Stimulated activated CD4-positive, alpha-beta T cell treated with anti-CD3 and anti-CD28 coated beads, Interleukin-15, amount 100 ng/mL, for 1 hour (primary cell): ENCODE data around the gene ATP6V0E2.
"Not testable (repeated sequence)": the region's sequence is repeated elsewhere in the genome, so short reads cannot be mapped to it uniquely, and the experiment has no call there.

Experiments used
- DNase-seq, 2 donors: peaks; one replicate each; pipeline ENCODE4 v3.0.0-alpha.2; 2020; ENCODE audit warnings: low read depth in 1 of 2, low spot score in 1 of 2

The ATP6V0E2 gene

GRCh38 chr7:149873074-149873969 lies at the start of gene ATP6V0E2:
Gene ATP6V0E2 (plus strand): TSS chr7:149873969. CDS start chr7:149874066, 97 bp downstream.
- DNase-seq = peak; percentile 80 to 89

DNA sequence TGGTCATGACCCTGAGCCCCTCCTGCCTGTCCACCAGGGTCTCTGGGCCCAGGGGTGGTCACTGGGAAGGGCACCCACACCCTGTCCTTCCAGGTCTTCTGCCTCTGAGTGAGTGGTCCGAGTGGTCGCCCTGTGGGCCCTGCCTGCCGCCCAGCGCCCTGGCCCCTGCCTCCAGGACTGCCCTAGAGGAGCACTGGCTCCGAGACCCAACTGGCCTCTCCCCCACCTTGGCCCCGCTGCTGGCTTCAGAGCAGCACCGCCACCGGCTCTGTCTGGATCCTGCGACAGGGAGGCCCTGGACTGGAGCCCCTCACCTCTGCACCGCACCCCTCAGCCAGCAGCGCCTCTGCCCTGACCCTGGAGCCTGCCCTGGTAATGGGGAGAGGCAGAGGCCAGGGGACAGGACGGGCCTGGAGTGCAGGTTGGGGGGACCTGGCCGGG lies 49.4 kb upstream of the ATP6V0E2 start:
- no peak for DNase-seq

DNA sequence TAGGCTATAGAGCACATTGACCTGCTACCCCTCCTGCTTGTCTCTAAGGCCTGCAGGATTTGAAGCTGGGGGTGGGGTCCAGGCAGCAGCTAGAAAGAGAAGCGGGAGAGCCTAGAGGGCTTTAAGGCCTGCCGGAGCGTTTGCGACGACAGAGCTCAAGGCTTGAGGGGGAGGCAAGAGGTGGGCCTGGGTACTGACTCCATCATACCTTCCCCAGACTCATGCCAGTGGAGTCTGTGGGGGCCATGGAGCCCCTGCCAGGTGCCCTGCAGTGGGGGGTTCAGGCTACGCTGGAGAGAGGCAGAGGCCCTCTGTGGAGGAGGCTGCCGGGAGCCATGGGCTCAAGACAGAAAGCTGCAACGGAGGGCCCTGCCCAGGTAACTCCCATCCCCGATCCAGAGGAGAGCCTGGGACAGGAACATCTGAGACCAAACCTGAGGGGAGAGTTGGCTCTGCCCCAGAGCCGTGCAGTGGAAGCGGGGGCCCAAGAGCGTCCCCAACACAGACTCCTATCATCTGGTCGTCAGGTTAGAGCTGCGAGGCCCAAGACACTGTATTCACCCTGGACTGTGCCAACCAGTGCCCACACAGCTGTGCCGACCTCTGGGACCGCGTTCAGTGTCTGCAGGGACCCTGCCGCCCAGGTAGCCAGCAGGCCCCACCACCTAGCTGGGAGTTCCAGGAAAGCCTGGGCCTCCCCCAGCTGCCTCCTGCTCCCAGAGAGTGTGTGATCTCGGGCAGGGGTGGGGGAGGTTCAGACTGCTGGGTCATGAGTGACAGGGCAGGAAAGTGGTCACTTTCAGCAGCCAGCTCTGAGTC lies 48.8 kb upstream of the ATP6V0E2 start:
- no peak for DNase-seq

- DNase-seq = no peak
These were observed 48.0 kb upstream of the ATP6V0E2 start for GRCh38 chr7:149825567-149826343.

GRCh38 chr7:149826344-149827088 lies 47.3 kb upstream of the ATP6V0E2 start:
- DNase-seq = no peak

- DNase-seq = no peak
These were observed 46.4 kb upstream of the ATP6V0E2 start for GRCh38 chr7:149827089-149827981.

GRCh38 chr7:149828357-149829309 lies 45.1 kb upstream of the ATP6V0E2 start:
- no peak for DNase-seq

DNA sequence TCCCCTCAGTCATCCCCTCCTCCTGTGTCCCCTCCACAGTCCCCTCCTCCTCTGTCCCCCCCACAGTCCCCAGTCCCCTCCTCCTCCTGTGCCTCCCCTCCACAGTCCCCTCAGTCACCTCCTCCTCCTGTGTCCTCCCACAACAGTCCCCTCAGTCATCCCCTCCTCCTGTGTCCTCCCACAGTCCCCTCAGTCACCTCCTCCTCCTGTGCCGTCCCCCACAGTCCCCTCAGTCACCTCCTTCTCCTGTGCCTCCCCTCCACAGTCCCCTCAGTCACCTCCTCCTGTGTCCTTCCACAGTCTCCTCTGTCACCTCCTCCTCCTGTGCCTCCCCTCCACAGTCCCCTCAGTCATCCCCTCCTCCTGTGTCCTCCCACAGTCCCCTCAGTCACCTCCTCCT lies 43.2 kb upstream of the ATP6V0E2 start:
- not testable (repeated sequence) for DNase-seq

GRCh38 chr7:149830997-149831740 lies 42.6 kb upstream of the ATP6V0E2 start:
- no peak for DNase-seq

- DNase-seq = no peak
These were observed 42.0 kb upstream of the ATP6V0E2 start for GRCh38 chr7:149831741-149832219.

DNA sequence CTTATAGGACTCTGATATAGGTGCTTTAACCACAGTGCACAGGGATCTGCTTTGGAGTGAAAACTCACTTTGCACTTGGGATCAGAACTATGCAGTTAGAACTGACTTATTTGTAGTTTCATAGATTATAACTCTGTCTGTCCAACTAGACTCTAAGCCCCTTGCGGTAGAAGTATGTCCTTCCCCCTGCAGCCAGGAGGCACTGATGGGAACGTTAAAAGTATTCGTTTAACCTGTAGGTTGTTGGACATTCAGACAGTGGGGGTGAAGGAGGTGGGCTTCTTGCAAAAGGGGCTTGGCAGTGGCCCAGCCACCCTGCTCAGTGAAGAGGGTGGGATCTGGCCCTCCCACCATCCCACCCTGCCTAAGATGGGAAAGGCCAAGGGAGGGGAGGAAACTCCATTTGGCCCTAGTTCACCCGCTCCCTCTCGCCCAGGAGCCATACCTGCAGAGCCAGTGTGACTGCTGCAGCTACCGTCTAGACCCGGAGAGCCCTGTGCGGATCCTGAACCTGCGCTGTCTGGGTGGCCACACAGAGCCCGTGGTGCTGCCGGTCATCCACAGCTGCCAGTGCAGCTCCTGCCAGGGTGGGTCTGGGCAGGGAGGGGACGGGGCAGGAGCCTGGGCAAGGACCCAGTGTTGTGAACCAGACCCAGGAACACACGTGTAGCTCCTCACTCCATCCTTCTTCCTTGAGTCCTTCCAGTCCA lies 41.3 kb upstream of the ATP6V0E2 start:
- DNase-seq = no peak

DNA sequence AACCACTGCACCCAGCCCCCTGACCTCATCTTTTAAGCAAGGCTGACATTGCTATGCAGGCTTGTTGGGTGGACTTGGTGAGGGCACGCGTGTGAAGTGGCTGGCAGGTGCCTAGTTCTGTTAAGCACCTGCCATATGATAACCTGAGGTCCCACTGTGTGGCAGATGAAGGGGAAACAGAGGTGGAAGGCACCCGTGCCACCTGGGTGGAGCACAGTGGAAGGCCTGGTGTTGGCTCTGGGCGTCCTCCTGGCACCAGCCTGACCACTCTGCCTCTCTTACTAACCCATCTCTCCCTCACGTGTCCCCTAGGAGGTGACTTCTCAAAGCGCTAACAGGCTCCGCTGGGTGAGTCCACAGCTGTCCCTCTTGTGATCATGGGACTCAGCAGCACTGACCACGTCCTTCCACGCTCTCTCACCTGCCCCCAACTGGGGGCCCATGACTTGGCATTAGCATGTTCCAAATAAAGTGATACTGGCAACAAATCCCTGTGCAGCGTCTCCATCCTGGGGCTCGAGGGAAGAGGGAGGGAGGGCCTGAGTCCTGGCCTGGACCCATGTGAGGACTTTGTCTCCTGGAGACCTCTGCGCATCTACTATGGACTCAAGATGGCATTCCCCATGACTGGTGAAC lies 40.2 kb upstream of the ATP6V0E2 start:
- DNase-seq = no peak

- no peak for DNase-seq
These were observed 39.2 kb upstream of the ATP6V0E2 start for GRCh38 chr7:149834601-149835000.

- no peak for DNase-seq
These were observed 37.3 kb upstream of the ATP6V0E2 start for GRCh38 chr7:149836434-149836833.

- no peak for DNase-seq
These were observed 36.1 kb upstream of the ATP6V0E2 start for GRCh38 chr7:149837564-149838223.
